Endothelial cell of umbilical vein (primary cell): Measurements from ENCODE around the gene FGFRL1. TPM values are rescaled to one million over a fixed set of nuclear protein-coding genes. Genes with fewer than 3 reads are reported as not detected.

ENCODE experiments used
- BruUV-seq: library from RNA; stranded (reverse); fragments of 400-500 nt; replicated peaks from 2 replicates; lab custom pipeline; 2021; lab: Mats Ljungman, UMichigan
- CTCF ChIA-PET: fragments of 300-600, 350-600 bp; sonication (Branson Sonifier 250); formaldehyde crosslinking; loops from one replicate; lab custom pipeline; 2021; ENCODE audit warnings: antibody characterized with exemption, inconsistent platforms; lab: Charles Lee
- POLR2A ChIA-PET: fragments of 300-600, 350-600 bp; sonication (Branson Sonifier 250); formaldehyde crosslinking; loops from one replicate; lab custom pipeline; 2021; ENCODE audit warnings: antibody characterized with exemption, inconsistent platforms; lab: Charles Lee
- DNase-seq: peaks from one replicate; pipeline ENCODE4 v3.0.0-alpha.2; 2011; ENCODE audit warnings: low read depth, low spot score
- FAIRE-seq: peaks from 2 replicates; lab custom pipeline; 2011; peaks lifted over from hg19 to GRCh38; lab: Jason Lieb, UNC
- H2AFZ ChIP-seq: 2 replicates; pipeline ENCODE4 v1.6.0; 2012; ENCODE audit warnings: low read depth, low read length, control low read depth, inconsistent platforms
- H3K27ac ChIP-seq: 2 replicates; pipeline ENCODE4 v1.5.1; 2011; ENCODE audit warnings: low read depth, mild to moderate bottlenecking, control low read depth, low read length, moderate library complexity; ENCODE audit not compliant: insufficient read depth
- H3K27me3 ChIP-seq, 2 experiments: 2 replicates each; pipeline versions ENCODE4 v1.6.0 to v1.6.1; 2011; ENCODE audit warnings: low read length in 2 of 2, mixed read lengths in 1 of 2; ENCODE audit not compliant: control insufficient read depth in 2 of 2, insufficient read depth in 2 of 2
- H3K36me3 ChIP-seq, 2 experiments: 2 replicates in 1 of 2; 3 replicates in 1 of 2; pipeline ENCODE4 v1.5.1; 2011; ENCODE audit warnings: low read length in 2 of 2, mild to moderate bottlenecking in 1 of 2, moderate library complexity in 1 of 2; ENCODE audit not compliant: control insufficient read depth in 2 of 2, insufficient read depth in 2 of 2; ENCODE audit errors: extremely low read depth in 1 of 2
- H3K4me1 ChIP-seq: 3 replicates; pipeline ENCODE4 v1.5.1; 2011; ENCODE audit warnings: mild to moderate bottlenecking, low read length; ENCODE audit not compliant: control insufficient read depth, insufficient read depth; ENCODE audit errors: extremely low read depth
- H3K4me2 ChIP-seq: 2 replicates; pipeline ENCODE4 v1.6.1; 2011; ENCODE audit warnings: low read length, control low read depth, mixed read lengths; ENCODE audit not compliant: insufficient read depth
- H3K4me3 ChIP-seq, 3 experiments: fragments of 200-600 bp in 1 of 3; sonication (generic), shearing (Covaris generic) in 1 of 3; replicated peaks in 1 of 3; 2 replicates each; pipeline ENCODE4 v1.5.1; 2011 to 2016; ENCODE audit warnings: control low read depth in 3 of 3, low read length in 3 of 3, mild to moderate bottlenecking in 2 of 3, inconsistent platforms in 1 of 3, low read depth in 1 of 3, moderate library complexity in 1 of 3; ENCODE audit not compliant: insufficient read depth in 1 of 3
- H3K79me2 ChIP-seq: 2 replicates; pipeline ENCODE4 v1.6.0; 2012; ENCODE audit warnings: low read length, inconsistent platforms; ENCODE audit not compliant: control insufficient read depth, insufficient read depth
- H3K9ac ChIP-seq: replicated peaks from 2 replicates; pipeline ENCODE3; 2011; ENCODE audit warnings: low read length, control low read depth; ENCODE audit not compliant: insufficient read depth; ENCODE audit errors: extremely low read depth
- H3K9me1 ChIP-seq: replicated peaks from 3 replicates; pipeline ENCODE4 v1.6.0; 2011; ENCODE audit warnings: mild to moderate bottlenecking, low read length; ENCODE audit not compliant: control insufficient read depth, insufficient read depth; ENCODE audit errors: extremely low read depth
- H3K9me3 ChIP-seq: replicated peaks from 2 replicates; pipeline ENCODE4 v1.5.1; 2012; ENCODE audit warnings: low read length, inconsistent platforms; ENCODE audit not compliant: control insufficient read depth, insufficient read depth
- H4K20me1 ChIP-seq: replicated peaks from 2 replicates; pipeline ENCODE3; 2011; ENCODE audit warnings: mild to moderate bottlenecking, low read length; ENCODE audit not compliant: control insufficient read depth, insufficient read depth; ENCODE audit errors: extremely low read depth
- EZH2 ChIP-seq: IDR thresholded peaks from 2 replicates; pipeline ENCODE4 v1.6.1; 2012; ENCODE audit warnings: borderline replicate concordance, low read depth, mild to moderate bottlenecking, moderate library complexity, low read length, inconsistent platforms; ENCODE audit not compliant: severe bottlenecking
- FOS ChIP-seq: IDR thresholded peaks from 2 replicates; pipeline ENCODE4 v1.6.1; 2011; ENCODE audit warnings: mild to moderate bottlenecking, low read length, moderate library complexity, borderline replicate concordance; ENCODE audit not compliant: insufficient read depth
- GATA2 ChIP-seq: IDR thresholded peaks from 2 replicates; pipeline ENCODE4 v1.7.0; 2011; ENCODE audit warnings: low read depth, mild to moderate bottlenecking, moderate library complexity, mixed read lengths, low read length; ENCODE audit not compliant: insufficient read length, insufficient read depth
- JUN ChIP-seq: IDR thresholded peaks from 2 replicates; pipeline ENCODE4 v1.6.1; 2011; ENCODE audit warnings: borderline replicate concordance, low read depth; ENCODE audit not compliant: insufficient read length, insufficient read depth
- MYC ChIP-seq: IDR thresholded peaks from one replicate; pipeline ENCODE4 v1.6.1; 2011; ENCODE audit warnings: mild to moderate bottlenecking, low read depth, low read length
- POLR2A ChIP-seq: IDR thresholded peaks from 2 replicates; pipeline ENCODE4 v1.6.1; 2012; ENCODE audit warnings: low read depth, mild to moderate bottlenecking, control low read depth, low read length
- POLR2AphosphoS5 ChIP-seq: IDR thresholded peaks from 2 replicates; pipeline ENCODE4 v1.6.1; 2012; ENCODE audit warnings: low read depth, mild to moderate bottlenecking, control low read depth, low read length, moderate library complexity; ENCODE audit not compliant: insufficient read depth
- dilution Hi-C: fragments of 300-500 bp; cut with MboI; formaldehyde crosslinking; loops from one replicate; pipeline ENCODE4 v1.15.0; 2019; ENCODE audit warnings: low sequenced_read_pairs; ENCODE audit not compliant: extremely low pct_ligation_motif_present
- intact Hi-C: fragments of 100-400 bp; cut with micrococcal nuclease; formaldehyde crosslinking; loops from one replicate; pipeline ENCODE4 v1.10.0; 2022
- polyA plus RNA-seq, 4 experiments: library from polyadenylated mRNA; depleted of rRNA in 3 of 4; stranded (reverse) in 3 of 4; unstranded in 1 of 4; fragments of >200 nt; gene quantifications; 2 replicates each; pipeline versions ENCODE4 v1.2.1 to v1.2.3, GENCODE V29; 2011 to 2012; ENCODE audit warnings: missing spikeins in 1 of 4
- total RNA-seq: library from RNA; stranded (reverse); gene quantifications from 2 replicates; pipeline ENCODE4 v1.2.3, GENCODE V29; 2021
- TF ChIP-seq, protein P1 (sequence below), 2 donors: IDR thresholded peaks; 1 replicate in 1 of 2; 2 replicates in 1 of 2; pipeline ENCODE4 v1.5.1; 2011; ENCODE audit warnings: low read length in 2 of 2, mild to moderate bottlenecking in 2 of 2, moderate library complexity in 2 of 2, control low read depth in 1 of 2, inconsistent platforms in 1 of 2, low read depth in 1 of 2; ENCODE audit not compliant: insufficient read depth in 1 of 2; ENCODE audit errors: extremely low read depth in 1 of 2
- TF ChIP-seq, protein P2 (sequence below): IDR thresholded peaks from 2 replicates; pipeline ENCODE4 v1.6.1; 2011; ENCODE audit not compliant: insufficient read depth, insufficient read length

FGFRL1 gene
- total and polyA plus RNA-seq, 2 donors (not counting 3 experiments of a cell fraction or from before 2014, with no cell fraction given), result 33.3 to 74.6 TPM

DNA sequence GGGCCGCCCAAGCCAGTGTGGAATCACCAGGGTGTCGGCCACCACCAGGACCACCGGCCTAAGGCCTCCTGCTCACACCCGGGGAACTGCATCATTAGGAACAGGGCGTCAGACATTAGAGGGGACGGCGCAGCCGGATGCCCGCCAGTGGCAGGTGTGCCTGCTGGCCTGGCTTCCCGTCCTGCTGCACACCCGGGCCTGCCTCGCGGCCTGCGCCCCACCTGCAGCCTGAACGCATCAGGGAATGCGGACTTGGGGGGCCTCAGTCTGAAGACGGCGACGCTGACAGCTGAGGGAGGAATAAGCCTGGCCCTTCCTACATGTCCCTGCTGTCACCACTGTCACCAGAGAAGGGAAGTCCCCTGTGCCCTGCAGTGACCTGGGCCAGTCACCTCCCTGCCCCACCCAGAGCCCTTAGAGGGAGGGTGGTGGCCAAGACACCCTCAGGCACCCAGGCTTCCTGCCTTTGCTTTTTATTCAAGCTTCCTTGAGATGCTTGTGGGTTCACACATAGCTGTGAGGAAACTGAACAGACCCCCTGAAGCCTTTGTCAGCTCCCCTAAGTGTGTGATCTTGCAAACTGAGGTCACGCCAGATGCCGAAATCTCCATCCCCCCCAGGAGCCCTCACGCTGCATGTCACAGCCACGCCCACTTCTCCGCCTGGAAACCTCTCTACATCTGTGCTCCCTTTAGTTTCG, 41.2 kb upstream of the FGFRL1 start:
- CTCF ChIA-PET, result no interaction called here
- intact Hi-C loops, result no loop called here

More for the DNA sequence above, 41.2 kb upstream of the FGFRL1 start:
- H3K4me1 ChIP-seq, result peaks cover 11% of the 10 kb centered on the region
- H2AFZ ChIP-seq, result no peak overlapping the region
- H3K9me1 ChIP-seq, result no peaks in the 10 kb centered on the region
- POLR2A ChIA-PET, result no interaction called here
- dilution Hi-C loops, result no loop called here
- no peak overlapping the region for H3K4me2 ChIP-seq
- peaks cover 0 to 11% of the 10 kb centered on the region in 2 experiments for H3K36me3 ChIP-seq
- H3K27ac ChIP-seq, result no peak overlapping the region
- no peaks in the 10 kb centered on the region for H3K27me3 ChIP-seq
- no peaks in the 10 kb centered on the region for H3K79me2 ChIP-seq
- FAIRE-seq, result no peak
- no peaks in the 10 kb centered on the region for H4K20me1 ChIP-seq
- H3K4me3 ChIP-seq, result no peak overlapping the region
- TF ChIP-seq, protein P1, sequence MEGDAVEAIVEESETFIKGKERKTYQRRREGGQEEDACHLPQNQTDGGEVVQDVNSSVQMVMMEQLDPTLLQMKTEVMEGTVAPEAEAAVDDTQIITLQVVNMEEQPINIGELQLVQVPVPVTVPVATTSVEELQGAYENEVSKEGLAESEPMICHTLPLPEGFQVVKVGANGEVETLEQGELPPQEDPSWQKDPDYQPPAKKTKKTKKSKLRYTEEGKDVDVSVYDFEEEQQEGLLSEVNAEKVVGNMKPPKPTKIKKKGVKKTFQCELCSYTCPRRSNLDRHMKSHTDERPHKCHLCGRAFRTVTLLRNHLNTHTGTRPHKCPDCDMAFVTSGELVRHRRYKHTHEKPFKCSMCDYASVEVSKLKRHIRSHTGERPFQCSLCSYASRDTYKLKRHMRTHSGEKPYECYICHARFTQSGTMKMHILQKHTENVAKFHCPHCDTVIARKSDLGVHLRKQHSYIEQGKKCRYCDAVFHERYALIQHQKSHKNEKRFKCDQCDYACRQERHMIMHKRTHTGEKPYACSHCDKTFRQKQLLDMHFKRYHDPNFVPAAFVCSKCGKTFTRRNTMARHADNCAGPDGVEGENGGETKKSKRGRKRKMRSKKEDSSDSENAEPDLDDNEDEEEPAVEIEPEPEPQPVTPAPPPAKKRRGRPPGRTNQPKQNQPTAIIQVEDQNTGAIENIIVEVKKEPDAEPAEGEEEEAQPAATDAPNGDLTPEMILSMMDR (IDR thresholded peaks at IDR 0.05; ENCODE audit: extremely low read depth in 1 of 2, insufficient read depth in 1 of 2, low read depth in 1 of 2, low read length in 2 of 2), result no peak
- TF ChIP-seq GATA2 (no peak), JUN (no peak), MYC (no peak), FOS (no peak), POLR2A (no peak), EZH2 (no peak), POLR2AphosphoS5 (no peak)
- TF ChIP-seq, protein P2, sequence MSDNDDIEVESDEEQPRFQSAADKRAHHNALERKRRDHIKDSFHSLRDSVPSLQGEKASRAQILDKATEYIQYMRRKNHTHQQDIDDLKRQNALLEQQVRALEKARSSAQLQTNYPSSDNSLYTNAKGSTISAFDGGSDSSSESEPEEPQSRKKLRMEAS, result no peak
- no peak overlapping the region for H3K9ac ChIP-seq
- H3K9me3 ChIP-seq, result no peaks in the 10 kb centered on the region
- BruUV-seq, result no TSS peak
- no peak for DNase-seq
